AG04450 (cell line): ENCODE results near the gene XG. TPM values are rescaled to one million over a fixed set of nuclear protein-coding genes. Genes with fewer than 3 reads are reported as not detected.
"Not testable (repeated sequence)": the region's sequence is repeated elsewhere in the genome, so short reads cannot be mapped to it uniquely, and the experiment has no call there.

Experiments used
- CTCF ChIA-PET: fragments of 300-600, 350-600 bp; formaldehyde crosslinking; extraction: SDS; loops from one replicate; lab custom pipeline; 2022; ENCODE audit warnings: antibody characterized with exemption, inconsistent platforms; lab: Charles Lee
- POLR2A ChIA-PET: fragments of 350-600 bp; formaldehyde crosslinking; extraction: SDS; loops from one replicate; lab custom pipeline; 2021; ENCODE audit warnings: antibody characterized with exemption, inconsistent platforms; lab: Yijun Ruan, JAX
- DNase-seq: peaks from one replicate; pipeline ENCODE4 v3.0.0-alpha.2; 2011; ENCODE audit warnings: low read depth, low spot score
- H3K27ac ChIP-seq: one replicate; pipeline ENCODE4 v1.5.1; 2012; ENCODE audit warnings: low read depth, low read length, control low read depth
- H3K27me3 ChIP-seq: one replicate; pipeline ENCODE4 v1.6.0; 2012; ENCODE audit warnings: low read length; ENCODE audit not compliant: control insufficient read depth, insufficient read depth
- H3K4me3 ChIP-seq: 2 replicates; pipeline ENCODE4 v1.5.1; 2011; ENCODE audit warnings: mild to moderate bottlenecking, low read depth, low read length, control low read depth
- H3K9me3 ChIP-seq: 2 replicates; pipeline ENCODE4 v1.5.1; 2012; ENCODE audit warnings: low read length; ENCODE audit not compliant: control insufficient read depth, insufficient read depth
- polyA plus RNA-seq: library from polyadenylated mRNA; depleted of rRNA; stranded (reverse); fragments of >200 nt; gene quantifications from 2 replicates; pipeline ENCODE4 v1.2.3, GENCODE V29; 2011
- TF ChIP-seq, protein P1 (sequence below): IDR thresholded peaks from 2 replicates; pipeline ENCODE4 v1.5.1; 2011; ENCODE audit warnings: low read depth, low read length, control low read depth, inconsistent platforms

The XG gene
- polyA plus RNA-seq, 1 experiment = not detected

- Histone ChIP-seq H3K9me3 (no peaks in the 10 kb centered on the region; the same call in 1 of the 2 replicates), H3K27ac (no peak overlapping the region), H3K4me3 (no peak overlapping the region), H3K27me3 (peaks cover 7% of the 10 kb centered on the region)
- ChIA-PET CTCF (no interaction called here), POLR2A (no interaction called here)
- TF ChIP-seq, protein P1, sequence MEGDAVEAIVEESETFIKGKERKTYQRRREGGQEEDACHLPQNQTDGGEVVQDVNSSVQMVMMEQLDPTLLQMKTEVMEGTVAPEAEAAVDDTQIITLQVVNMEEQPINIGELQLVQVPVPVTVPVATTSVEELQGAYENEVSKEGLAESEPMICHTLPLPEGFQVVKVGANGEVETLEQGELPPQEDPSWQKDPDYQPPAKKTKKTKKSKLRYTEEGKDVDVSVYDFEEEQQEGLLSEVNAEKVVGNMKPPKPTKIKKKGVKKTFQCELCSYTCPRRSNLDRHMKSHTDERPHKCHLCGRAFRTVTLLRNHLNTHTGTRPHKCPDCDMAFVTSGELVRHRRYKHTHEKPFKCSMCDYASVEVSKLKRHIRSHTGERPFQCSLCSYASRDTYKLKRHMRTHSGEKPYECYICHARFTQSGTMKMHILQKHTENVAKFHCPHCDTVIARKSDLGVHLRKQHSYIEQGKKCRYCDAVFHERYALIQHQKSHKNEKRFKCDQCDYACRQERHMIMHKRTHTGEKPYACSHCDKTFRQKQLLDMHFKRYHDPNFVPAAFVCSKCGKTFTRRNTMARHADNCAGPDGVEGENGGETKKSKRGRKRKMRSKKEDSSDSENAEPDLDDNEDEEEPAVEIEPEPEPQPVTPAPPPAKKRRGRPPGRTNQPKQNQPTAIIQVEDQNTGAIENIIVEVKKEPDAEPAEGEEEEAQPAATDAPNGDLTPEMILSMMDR = no peak
- DNase-seq = no peak
These were observed 17.8 kb downstream of the XG start for GRCh38 chrX:2769615-2770014.

DNA sequence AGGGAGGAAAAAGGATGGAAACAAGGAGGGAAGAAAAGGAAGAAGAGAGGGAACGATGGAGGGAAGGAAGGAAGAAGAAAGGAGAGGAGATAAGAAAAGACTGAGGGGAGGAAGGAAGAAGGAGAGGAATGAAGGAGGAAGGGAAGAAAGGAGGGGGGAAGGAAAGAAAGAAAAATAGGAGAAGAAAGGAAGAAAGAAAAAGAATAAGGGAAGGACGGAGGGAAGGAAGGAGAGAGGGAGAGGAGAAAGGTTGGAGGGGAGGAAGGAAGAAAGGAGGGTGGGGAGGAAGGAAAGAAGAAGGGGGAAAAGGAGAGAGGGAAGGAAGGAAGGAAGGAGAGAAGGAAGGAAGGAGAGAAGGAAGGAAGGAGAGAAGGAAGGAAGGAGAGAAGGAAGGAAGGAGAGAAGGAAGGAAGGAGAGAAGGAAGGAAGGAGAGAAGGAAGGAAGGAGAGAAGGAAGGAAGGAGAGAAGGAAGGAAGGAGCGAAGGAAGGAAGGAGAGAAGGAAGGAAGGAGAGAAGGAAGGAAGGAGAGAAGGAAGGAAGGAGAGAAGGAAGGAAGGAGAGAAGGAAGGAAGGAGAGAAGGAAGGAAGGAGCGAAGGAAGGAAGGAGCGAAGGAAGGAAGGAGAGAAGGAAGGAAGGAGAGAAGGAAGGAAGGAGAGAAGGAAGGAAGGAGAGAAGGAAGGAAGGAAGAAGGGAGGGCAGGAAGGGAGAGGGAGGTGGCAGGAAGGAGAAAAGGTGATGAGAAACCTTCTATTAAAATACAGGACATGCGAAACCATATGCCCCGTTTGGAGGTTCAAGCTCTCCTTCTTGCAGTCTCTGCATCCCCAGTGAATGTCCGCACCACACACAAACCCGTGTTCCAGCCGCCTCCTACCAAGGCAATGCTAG is 21.6 kb downstream of the XG start:
- DNase-seq, H3K4me3 ChIP-seq, H3K27me3 ChIP-seq, H3K9me3 ChIP-seq, POLR2A ChIA-PET, CTCF ChIA-PET, H3K27ac ChIP-seq: not testable (repeated sequence)

GRCh38 chrX:2774057-2774456 is 22.2 kb downstream of the XG start:
- no peak overlapping the region for H3K27ac ChIP-seq
- TF ChIP-seq, protein P1 = no peak
- CTCF ChIA-PET = no interaction called here
- H3K27me3 ChIP-seq = peaks cover 7% of the 10 kb centered on the region
- H3K4me3 ChIP-seq = no peak overlapping the region
- H3K9me3 ChIP-seq = no peaks in the 10 kb centered on the region; the same call in 1 of the 2 replicates
- no peak for DNase-seq
- POLR2A ChIA-PET = no interaction called here

DNA sequence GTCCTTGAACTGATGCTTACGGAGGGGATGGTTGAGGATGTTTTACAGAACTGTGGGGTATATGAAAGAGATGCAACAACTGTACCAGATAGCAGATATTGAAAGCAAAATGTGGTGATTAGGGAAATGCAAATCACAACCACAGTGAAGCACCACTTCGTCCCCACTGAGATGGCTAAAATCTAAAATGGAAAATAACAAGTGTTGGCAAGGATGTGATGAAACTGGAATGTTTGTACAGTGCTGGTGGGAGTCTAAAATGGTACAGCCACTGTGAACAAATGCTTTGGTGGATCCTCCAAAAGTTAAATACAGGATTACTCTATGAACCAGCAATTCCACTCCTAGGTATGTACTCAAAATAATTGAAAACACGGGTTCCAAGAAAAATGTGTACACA is 22.9 kb downstream of the XG start:
- peaks cover 7% of the 10 kb centered on the region for H3K27me3 ChIP-seq
- ChIA-PET CTCF (no interaction called here), POLR2A (no interaction called here)
- no peak overlapping the region for H3K27ac ChIP-seq
- H3K4me3 ChIP-seq = no peak overlapping the region
- no peak for DNase-seq
- TF ChIP-seq, protein P1 = no peak
- no peaks in the 10 kb centered on the region; the same call in 1 of the 2 replicates for H3K9me3 ChIP-seq

- H3K9me3 ChIP-seq, CTCF ChIA-PET, H3K27ac ChIP-seq, H3K4me3 ChIP-seq, H3K27me3 ChIP-seq, DNase-seq, POLR2A ChIA-PET: not testable (repeated sequence)
These were observed 28.8 kb downstream of the XG start for GRCh38 chrX:2780472-2781225.

- TF ChIP-seq, protein P1 = no peak
- no peak overlapping the region for H3K4me3 ChIP-seq
- no peaks in the 10 kb centered on the region for H3K9me3 ChIP-seq
- no peak overlapping the region for H3K27ac ChIP-seq
- H3K27me3 ChIP-seq = peaks cover 4% of the 10 kb centered on the region
- ChIA-PET CTCF (interaction anchor here (0.5 to 1.0 kb wide), 2 partner anchors 20 to 38 kb away, joined by 5 read pairs; no protein-coding TSS in a partner anchor), POLR2A (no interaction called here)
- DNase-seq = no peak
These were observed 29.4 kb downstream of the XG start for GRCh38 chrX:2781226-2781571.
